Embryonic facial prominence (tissue), 1 donor: Measurements from ENCODE around the gene MYB.
"Not testable (repeated sequence)": the region's sequence is repeated elsewhere in the genome, so short reads cannot be mapped to it uniquely, and the experiment has no call there.

ENCODE experiments used
- DNase-seq: peaks from one replicate; pipeline ENCODE4 v3.0.0-alpha.2; 2016; ENCODE audit errors: extremely low spot score

Gene MYB

GRCh38 chr6:135222623-135223022 lies 41.5 kb downstream of the MYB start:
- no peak for DNase-seq

- no peak for DNase-seq
Measured at GRCh38 chr6:135224037-135224647, 43.0 kb downstream of the MYB start.

- no peak for DNase-seq
Measured at GRCh38 chr6:135225911-135226310, 44.8 kb downstream of the MYB start.

GRCh38 chr6:135226537-135226936 lies 45.4 kb downstream of the MYB start:
- DNase-seq, result no peak

- DNase-seq, result no peak
Measured at GRCh38 chr6:135227349-135227748, 46.2 kb downstream of the MYB start.

- DNase-seq, result no peak
Measured at GRCh38 chr6:135227758-135228157, 46.6 kb downstream of the MYB start.

- DNase-seq, result no peak
Measured at GRCh38 chr6:135228486-135228885, 47.4 kb downstream of the MYB start.

GRCh38 chr6:135229996-135230395 lies 48.9 kb downstream of the MYB start:
- DNase-seq, result no peak

- DNase-seq, result no peak
Measured at GRCh38 chr6:135230711-135231468, 49.8 kb downstream of the MYB start.

GRCh38 chr6:135231469-135231844 lies 50.3 kb downstream of the MYB start:
- DNase-seq, result no peak

GRCh38 chr6:135233686-135234491 lies 52.8 kb downstream of the MYB start:
- DNase-seq, result no peak

GRCh38 chr6:135234492-135234780 lies 53.3 kb downstream of the MYB start:
- DNase-seq, result no peak

- DNase-seq, result no peak
Measured at GRCh38 chr6:135235716-135236115, 54.6 kb downstream of the MYB start.

GRCh38 chr6:135236319-135236718 lies 55.2 kb downstream of the MYB start:
- no peak for DNase-seq

- DNase-seq, result no peak
Measured at GRCh38 chr6:135236732-135237131, 55.6 kb downstream of the MYB start.

GRCh38 chr6:135240711-135241110 lies 59.6 kb downstream of the MYB start:
- no peak for DNase-seq

- no peak for DNase-seq
Measured at GRCh38 chr6:135243871-135244796, 63.0 kb downstream of the MYB start.

- DNase-seq, result no peak
Measured at GRCh38 chr6:135244805-135245204, 63.7 kb downstream of the MYB start.

GRCh38 chr6:135246412-135247012 lies 65.4 kb downstream of the MYB start:
- DNase-seq, result not testable (repeated sequence)

- DNase-seq, result no peak
Measured at GRCh38 chr6:135250234-135250633, 69.1 kb downstream of the MYB start.

- DNase-seq, result no peak
Measured at GRCh38 chr6:135250751-135251497, 69.8 kb downstream of the MYB start.
